Endometrium (tissue), 2 donors: Measurements from ENCODE around the gene USPL1.

ENCODE experiments used
- FAIRE-seq: peaks from 2 replicates; lab custom pipeline; 2012; peaks lifted over from hg19 to GRCh38; lab: Jason Lieb, UNC
- donor health status: control.
- donor health status: control.

USPL1 gene

GRCh38 chr13:30664689-30665275 lies 47.1 kb downstream of the USPL1 start:
- FAIRE-seq = no peak

- FAIRE-seq = no peak
These were observed 47.9 kb downstream of the USPL1 start for GRCh38 chr13:30665638-30666037.

DNA sequence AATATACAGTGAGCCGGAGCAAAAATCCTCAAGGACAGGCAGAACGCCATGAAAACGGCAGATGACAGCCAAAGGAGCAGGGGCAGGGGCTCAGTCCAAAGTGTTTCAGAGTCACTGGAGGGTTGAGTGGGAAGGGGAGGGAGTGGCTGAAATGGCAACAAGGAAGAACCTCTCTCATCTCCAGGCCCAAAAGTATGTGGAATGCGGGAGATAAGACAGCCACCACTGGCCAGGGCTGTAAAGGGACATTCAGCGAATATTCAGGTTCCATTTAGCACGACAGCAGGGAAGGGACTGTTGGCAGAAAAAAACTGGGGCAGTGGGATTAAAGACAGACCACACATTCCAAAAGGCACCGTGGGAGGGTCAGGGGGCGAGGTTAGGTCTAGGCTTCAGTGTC lies 48.4 kb downstream of the USPL1 start:
- FAIRE-seq = no peak

- FAIRE-seq = no peak
These were observed 49.3 kb downstream of the USPL1 start for GRCh38 chr13:30667014-30667413.

DNA sequence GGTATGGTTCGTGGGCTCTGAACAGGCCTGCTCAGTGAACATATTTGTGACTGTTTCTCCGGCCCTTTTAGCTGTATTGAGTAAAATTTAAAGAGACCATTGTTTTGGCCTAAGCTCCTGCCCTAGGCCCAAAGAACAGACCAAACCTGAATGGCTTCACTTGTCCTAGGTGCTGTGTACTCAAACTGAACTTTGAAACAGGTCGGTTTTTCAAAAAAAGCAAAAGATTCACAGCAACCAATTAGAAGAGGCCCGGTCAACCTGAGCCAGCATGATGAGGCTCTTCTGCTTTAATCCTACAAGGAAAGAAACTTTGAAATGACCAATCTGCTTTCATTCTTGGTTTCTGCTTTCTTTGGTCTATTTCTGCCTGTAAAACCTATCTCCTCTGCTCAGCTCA lies 50.6 kb downstream of the USPL1 start:
- no peak for FAIRE-seq

GRCh38 chr13:30671271-30671815 lies 53.6 kb downstream of the USPL1 start:
- no peak for FAIRE-seq

DNA sequence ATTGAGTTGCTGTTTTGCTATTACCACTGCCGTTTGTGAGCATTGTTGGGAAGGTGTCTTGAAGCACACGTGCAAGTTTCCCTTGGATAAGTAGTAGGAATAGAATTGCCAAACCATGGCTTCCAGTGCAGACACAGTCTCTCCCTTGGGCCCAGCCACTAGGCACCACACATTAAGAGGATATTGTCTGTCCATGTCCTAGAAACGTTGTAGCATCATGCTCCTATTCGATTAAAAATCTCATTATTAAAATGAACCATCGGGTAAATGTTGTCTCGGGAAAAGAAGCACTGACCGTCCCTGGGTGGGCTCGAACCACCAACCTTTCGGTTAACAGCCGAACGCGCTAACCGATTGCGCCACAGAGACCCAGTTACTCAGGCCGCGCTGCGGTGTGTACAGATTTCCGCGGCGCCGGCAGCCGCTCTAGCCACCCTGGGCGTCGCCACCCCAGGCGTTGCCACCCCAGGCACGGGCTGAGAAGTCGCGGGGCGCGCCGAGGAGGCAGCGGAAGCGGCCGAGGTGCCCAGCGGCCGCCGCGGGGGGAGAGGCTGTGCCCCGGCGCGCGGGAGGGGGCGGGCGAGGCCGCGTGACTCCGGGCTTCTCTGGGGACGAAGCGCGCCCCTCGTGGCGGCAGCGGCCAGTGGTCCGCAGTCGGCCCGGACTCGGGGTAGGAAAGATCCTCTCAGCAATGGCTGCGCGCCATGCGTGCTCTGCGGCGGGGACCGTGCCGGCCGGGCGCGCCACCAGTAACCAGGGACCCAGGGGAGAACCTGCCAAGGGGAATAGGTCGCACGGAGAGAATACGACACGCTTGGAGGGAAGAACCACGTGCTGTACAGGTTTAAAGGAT lies 56.2 kb downstream of the USPL1 start:
- no peak for FAIRE-seq

GRCh38 chr13:30675717-30676116 lies 58.0 kb downstream of the USPL1 start:
- FAIRE-seq = no peak

DNA sequence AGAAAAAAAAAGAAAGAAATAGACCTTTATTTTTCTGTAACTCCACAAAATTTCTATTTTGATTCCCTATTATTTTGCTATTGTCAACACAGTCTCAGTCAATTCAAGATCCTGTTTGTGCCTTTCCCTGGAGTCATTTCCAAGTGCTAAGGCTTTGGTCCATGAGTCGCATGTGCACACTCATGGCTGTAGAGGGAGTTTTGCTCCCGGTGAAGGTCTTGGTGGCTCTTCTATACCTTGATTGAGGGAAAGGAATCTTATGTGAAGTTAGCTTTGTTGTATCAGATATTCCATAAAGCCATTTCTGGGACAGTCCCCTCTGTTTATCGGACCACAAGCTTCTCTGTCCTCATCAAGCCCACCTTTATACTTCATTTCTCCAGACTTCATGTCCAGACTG lies 59.0 kb downstream of the USPL1 start:
- no peak for FAIRE-seq

DNA sequence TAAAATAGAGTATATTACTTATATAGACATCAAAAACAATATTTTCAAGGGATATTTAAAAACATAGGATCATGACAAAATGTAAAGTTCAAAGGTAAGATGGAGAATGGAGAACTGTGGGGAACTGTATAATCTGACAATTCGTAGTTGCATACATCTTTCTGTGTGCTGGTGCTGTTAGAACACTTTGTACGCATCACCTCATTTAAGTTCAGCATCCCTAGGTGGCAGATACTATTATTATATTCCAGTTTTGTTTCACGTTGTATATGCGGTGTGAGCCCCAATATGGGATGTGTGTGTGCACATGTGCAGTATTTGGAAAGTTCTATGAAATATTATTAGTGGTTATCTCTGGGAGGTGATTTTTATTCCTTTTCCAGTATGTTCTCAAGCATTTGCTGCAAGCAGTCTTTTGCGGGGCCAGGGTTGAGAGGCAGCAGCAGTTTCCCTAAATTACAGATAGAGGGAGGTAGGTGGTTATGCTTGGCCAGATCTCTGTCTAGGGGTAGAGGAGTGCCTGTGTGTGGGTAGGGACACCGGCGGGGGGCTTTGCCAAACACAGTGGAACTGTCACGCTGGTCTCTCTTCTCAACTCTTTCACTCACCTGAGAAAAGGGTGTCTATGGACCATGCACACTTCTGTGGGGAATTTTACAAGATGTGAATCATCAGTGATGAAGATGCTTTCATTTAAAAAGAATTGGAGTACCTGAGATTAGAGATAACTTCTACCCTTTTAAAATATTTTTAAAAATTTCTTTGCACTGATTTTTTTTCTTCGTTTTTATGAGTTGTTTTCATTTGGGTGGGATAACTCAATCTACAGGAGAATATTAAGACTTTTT lies 62.0 kb downstream of the USPL1 start:
- no peak for FAIRE-seq

- FAIRE-seq = peak; percentile 29
These were observed 64.1 kb downstream of the USPL1 start for GRCh38 chr13:30681843-30682242.

- FAIRE-seq = no peak
These were observed 67.7 kb downstream of the USPL1 start for GRCh38 chr13:30685320-30685859.

GRCh38 chr13:30685987-30686386 lies 68.3 kb downstream of the USPL1 start:
- no peak for FAIRE-seq

GRCh38 chr13:30687601-30688000 lies 69.9 kb downstream of the USPL1 start:
- no peak for FAIRE-seq

GRCh38 chr13:30689752-30690151 lies 72.0 kb downstream of the USPL1 start:
- no peak for FAIRE-seq

GRCh38 chr13:30690282-30691188 lies 72.8 kb downstream of the USPL1 start:
- FAIRE-seq = peak; percentile 8

- no peak for FAIRE-seq
These were observed 74.4 kb downstream of the USPL1 start for GRCh38 chr13:30692113-30692512.

- no peak for FAIRE-seq
These were observed 78.8 kb downstream of the USPL1 start for GRCh38 chr13:30696278-30697176.

DNA sequence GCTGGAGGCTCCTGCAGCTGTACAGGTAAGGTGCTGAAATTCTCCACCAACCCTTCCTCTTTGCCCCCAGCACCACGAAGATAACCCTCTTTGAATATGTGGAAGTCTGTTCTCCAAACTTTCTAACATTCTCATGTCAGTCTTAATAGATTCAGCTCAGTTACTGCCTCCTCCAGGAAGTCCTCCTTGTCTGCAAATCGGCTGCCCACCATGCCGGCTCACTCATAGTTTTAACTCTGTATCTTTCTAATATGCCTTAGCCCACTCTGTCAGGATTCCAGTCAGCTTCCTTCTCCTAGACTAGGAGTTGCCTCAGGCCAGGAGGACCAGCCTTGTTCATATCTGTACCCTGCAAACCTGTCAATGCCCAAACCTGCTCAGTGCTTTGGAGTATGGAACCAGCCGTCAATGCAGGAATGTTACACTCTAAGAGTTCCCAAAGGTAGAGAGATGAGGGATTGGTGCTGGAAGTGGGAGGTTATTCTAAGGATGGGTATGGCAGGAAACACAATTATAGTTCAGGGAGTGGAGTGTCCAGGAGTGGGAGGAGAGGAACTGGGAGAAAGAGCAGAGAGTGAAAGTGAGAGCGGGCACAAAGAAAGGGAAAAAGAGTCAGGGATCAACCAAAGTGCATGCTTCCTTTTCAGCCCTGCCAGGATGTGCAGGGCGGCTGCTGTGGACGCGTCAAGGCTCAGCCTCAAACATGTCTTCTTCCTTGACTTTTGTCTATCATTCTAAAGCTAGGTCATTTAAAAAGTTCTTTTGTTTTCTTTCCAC lies 79.6 kb downstream of the USPL1 start:
- FAIRE-seq = no peak
